Panc1 (cell line): ENCODE results near the gene BLVRA. TPM values are rescaled to one million over a fixed set of nuclear protein-coding genes. Genes with fewer than 3 reads are reported as not detected.
"Not testable (repeated sequence)": the region's sequence is repeated elsewhere in the genome, so short reads cannot be mapped to it uniquely, and the experiment has no call there.

Experiments used
- ATAC-seq: fragments of 200-7000 bp; cut with Tn5 transposase; 2 replicates; pipeline ENCODE4 v1.9.1; 2020; ENCODE audit warnings: mild to moderate bottlenecking, moderate library complexity
- BruUV-seq: library from RNA; stranded (reverse); fragments of 400-500 nt; replicated peaks from 2 replicates; lab custom pipeline; 2021; lab: Mats Ljungman, UMichigan
- CTCF ChIA-PET: fragments of 300-600 bp; sonication (Branson Sonifier 250); formaldehyde crosslinking; loops from one replicate; lab custom pipeline; 2022; ENCODE audit warnings: antibody characterized with exemption; lab: Charles Lee
- POLR2A ChIA-PET: fragments of 300-600 bp; sonication (Branson Sonifier 250); formaldehyde crosslinking; loops from one replicate; lab custom pipeline; 2022; ENCODE audit warnings: antibody characterized with exemption; lab: Charles Lee
- DNase-seq: peaks from one replicate; pipeline ENCODE4 v3.0.0-alpha.2; 2010; ENCODE audit warnings: low read depth, low spot score
- H3K27ac ChIP-seq: 2 replicates; pipeline ENCODE4 v1.5.1; 2011; ENCODE audit warnings: mild to moderate bottlenecking, low read length, inconsistent platforms
- H3K27me3 ChIP-seq: fragments of 200-500 bp; sonication (Bioruptor generic); 2 replicates; pipeline ENCODE4 v1.6.0; 2014; ENCODE audit warnings: low read length, inconsistent platforms; ENCODE audit not compliant: control insufficient read depth, insufficient read depth
- H3K36me3 ChIP-seq: fragments of 200-500 bp; sonication (Bioruptor generic); 2 replicates; pipeline ENCODE4 v1.5.1; 2014; ENCODE audit warnings: inconsistent platforms, mild to moderate bottlenecking, low read length, moderate library complexity; ENCODE audit not compliant: control insufficient read depth, insufficient read depth
- H3K4me1 ChIP-seq: 2 replicates; pipeline ENCODE4 v1.5.1; 2011; ENCODE audit warnings: inconsistent platforms, mild to moderate bottlenecking, low read length, moderate library complexity; ENCODE audit not compliant: control insufficient read depth, insufficient read depth
- H3K4me3 ChIP-seq, 2 experiments: 2 replicates each; pipeline ENCODE4 v1.5.1; 2011 to 2012; ENCODE audit warnings: low read depth in 2 of 2, low read length in 2 of 2, mild to moderate bottlenecking in 2 of 2, inconsistent platforms in 1 of 2, moderate library complexity in 1 of 2
- H3K9me3 ChIP-seq: fragments of 200-500 bp; sonication (Bioruptor generic); 2 replicates; pipeline ENCODE4 v1.5.1; 2014; ENCODE audit warnings: low read depth, mild to moderate bottlenecking, inconsistent platforms, low read length, moderate library complexity; ENCODE audit not compliant: control insufficient read depth, insufficient read depth
- CTCF ChIP-seq: fragments of 450-650 bp; IDR thresholded peaks from 2 replicates; pipeline ENCODE4 v1.5.1; 2017; ENCODE audit warnings: mild to moderate bottlenecking
- POLR2AphosphoS5 ChIP-seq: IDR thresholded peaks from 2 replicates; pipeline ENCODE4 v1.6.1; 2012; ENCODE audit warnings: mild to moderate bottlenecking, low read depth, low read length, moderate library complexity
- SIN3A ChIP-seq: IDR thresholded peaks from 2 replicates; pipeline ENCODE4 v1.6.1; 2012; ENCODE audit warnings: low read depth, mild to moderate bottlenecking, low read length, moderate library complexity, borderline replicate concordance; ENCODE audit not compliant: insufficient read depth
- TCF7L2 ChIP-seq: IDR thresholded peaks from 2 replicates; pipeline ENCODE4 v1.6.1; 2011; ENCODE audit warnings: mild to moderate bottlenecking, low read depth, low read length, inconsistent platforms
- in situ Hi-C: cut with HindIII; loops from 2 replicates; pipeline ENCODE4 v1.10.0; 2016; ENCODE audit warnings: low sequenced_read_pairs, low pct_unique_long_range_greater_than_20kb
- intact Hi-C: fragments of 100-400 bp; cut with micrococcal nuclease; formaldehyde crosslinking; loops from one replicate; pipeline ENCODE4 v1.10.0; 2022; ENCODE audit not compliant: unreplicated experiment
- total RNA-seq: library from RNA; stranded (reverse); gene quantifications from one replicate; pipeline ENCODE4 v1.2.1, GENCODE V29; 2021; ENCODE audit not compliant: unreplicated experiment
- TF ChIP-seq, protein P1 (sequence below), 2 experiments: IDR thresholded peaks; 2 replicates each; pipeline ENCODE4 v1.6.1; 2011 to 2012; ENCODE audit warnings: low read depth in 2 of 2, control low read depth in 1 of 2, low read length in 1 of 2, mild to moderate bottlenecking in 1 of 2, moderate library complexity in 1 of 2; ENCODE audit not compliant: insufficient read depth in 1 of 2

Gene BLVRA
- total RNA-seq, 1 experiment from 2014 or later = 85.5 TPM

DNA sequence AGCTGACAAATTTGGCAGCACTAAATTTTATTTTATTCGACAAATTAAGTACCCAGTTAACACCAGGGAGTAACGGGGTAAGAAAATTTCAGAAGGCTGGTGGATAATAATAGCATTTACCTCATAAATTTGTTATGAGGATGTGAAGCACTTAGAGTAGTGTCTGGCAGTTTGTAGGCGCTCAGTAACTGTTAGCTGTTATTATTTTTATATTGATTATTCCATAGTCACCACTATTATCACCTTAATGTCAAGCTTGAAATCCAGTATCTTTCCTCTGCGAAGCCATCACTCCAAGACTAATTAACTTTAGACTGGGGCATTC, 28.6 kb upstream of the BLVRA start:
- no peaks in the 10 kb centered on the region for H3K9me3 ChIP-seq
- TF ChIP-seq TCF7L2 (no peak), CTCF (no peak), POLR2AphosphoS5 (no peak), SIN3A (no peak)
- TF ChIP-seq, protein P1, sequence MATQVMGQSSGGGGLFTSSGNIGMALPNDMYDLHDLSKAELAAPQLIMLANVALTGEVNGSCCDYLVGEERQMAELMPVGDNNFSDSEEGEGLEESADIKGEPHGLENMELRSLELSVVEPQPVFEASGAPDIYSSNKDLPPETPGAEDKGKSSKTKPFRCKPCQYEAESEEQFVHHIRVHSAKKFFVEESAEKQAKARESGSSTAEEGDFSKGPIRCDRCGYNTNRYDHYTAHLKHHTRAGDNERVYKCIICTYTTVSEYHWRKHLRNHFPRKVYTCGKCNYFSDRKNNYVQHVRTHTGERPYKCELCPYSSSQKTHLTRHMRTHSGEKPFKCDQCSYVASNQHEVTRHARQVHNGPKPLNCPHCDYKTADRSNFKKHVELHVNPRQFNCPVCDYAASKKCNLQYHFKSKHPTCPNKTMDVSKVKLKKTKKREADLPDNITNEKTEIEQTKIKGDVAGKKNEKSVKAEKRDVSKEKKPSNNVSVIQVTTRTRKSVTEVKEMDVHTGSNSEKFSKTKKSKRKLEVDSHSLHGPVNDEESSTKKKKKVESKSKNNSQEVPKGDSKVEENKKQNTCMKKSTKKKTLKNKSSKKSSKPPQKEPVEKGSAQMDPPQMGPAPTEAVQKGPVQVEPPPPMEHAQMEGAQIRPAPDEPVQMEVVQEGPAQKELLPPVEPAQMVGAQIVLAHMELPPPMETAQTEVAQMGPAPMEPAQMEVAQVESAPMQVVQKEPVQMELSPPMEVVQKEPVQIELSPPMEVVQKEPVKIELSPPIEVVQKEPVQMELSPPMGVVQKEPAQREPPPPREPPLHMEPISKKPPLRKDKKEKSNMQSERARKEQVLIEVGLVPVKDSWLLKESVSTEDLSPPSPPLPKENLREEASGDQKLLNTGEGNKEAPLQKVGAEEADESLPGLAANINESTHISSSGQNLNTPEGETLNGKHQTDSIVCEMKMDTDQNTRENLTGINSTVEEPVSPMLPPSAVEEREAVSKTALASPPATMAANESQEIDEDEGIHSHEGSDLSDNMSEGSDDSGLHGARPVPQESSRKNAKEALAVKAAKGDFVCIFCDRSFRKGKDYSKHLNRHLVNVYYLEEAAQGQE (IDR thresholded peaks at IDR 0.05; ENCODE audit: insufficient read depth in 1 of 2, low read depth in 2 of 2, low read length in 1 of 2) = no peak
- BruUV-seq = no TSS peak
- CTCF ChIA-PET = interaction anchor here (1.2 to 2.6 kb wide), 2 partner anchors 15 to 147 kb away, joined by 3 to 16 read pairs; partner anchors contain the start of gene STK17A
- peak overlapping the region; percentile 63 to 99 for H3K4me3 ChIP-seq
- no peaks in the 10 kb centered on the region for H3K27me3 ChIP-seq
- no peaks in the 10 kb centered on the region for H3K36me3 ChIP-seq
- peaks cover 13% of the 10 kb centered on the region for H3K4me1 ChIP-seq
- POLR2A ChIA-PET = no interaction called here
- DNase-seq (no peak), ATAC-seq (no peak)
- in situ Hi-C loops (no loop called here), intact Hi-C loops (loop anchor here (5.0 to 10.0 kb wide), 3 partner anchors 107 to 785 kb away; partner anchors contain the start of gene STK17A)
- peak overlapping the region; percentile 92 for H3K27ac ChIP-seq

DNA sequence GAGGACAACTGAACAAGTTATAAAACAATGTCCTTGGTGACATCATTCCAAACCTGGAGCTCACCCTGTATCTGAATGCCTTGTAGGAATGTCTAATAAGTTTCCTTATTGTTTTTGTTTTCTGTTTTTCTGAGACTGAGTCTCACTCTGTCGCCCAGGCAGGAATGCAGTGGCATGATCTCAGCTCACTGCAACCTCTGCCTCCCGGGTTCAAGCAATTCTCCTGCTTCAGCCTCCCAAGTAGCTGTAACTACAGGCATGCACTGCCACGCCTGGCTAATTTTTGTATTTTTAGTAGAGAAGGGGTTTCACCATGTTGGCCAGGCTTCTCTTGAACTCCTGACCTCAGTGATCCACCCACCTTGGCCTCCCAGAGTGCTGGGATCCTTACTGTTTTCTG, 27.0 kb upstream of the BLVRA start:
- H3K4me3 ChIP-seq, ATAC-seq, intact Hi-C loops, in situ Hi-C loops, DNase-seq, POLR2A ChIA-PET, H3K27me3 ChIP-seq, BruUV-seq, H3K36me3 ChIP-seq, H3K9me3 ChIP-seq, CTCF ChIA-PET, H3K27ac ChIP-seq: not testable (repeated sequence)
- H3K4me1 ChIP-seq = peaks cover 13% of the 10 kb centered on the region

GRCh38 chr7:43734575-43735332, 23.7 kb upstream of the BLVRA start:
- intact Hi-C loops, H3K4me3 ChIP-seq, BruUV-seq, CTCF ChIA-PET, H3K36me3 ChIP-seq, H3K27ac ChIP-seq, POLR2A ChIA-PET, H3K9me3 ChIP-seq, H3K4me1 ChIP-seq, H3K27me3 ChIP-seq, in situ Hi-C loops, ATAC-seq, DNase-seq: not testable (repeated sequence)
